MM.1S (cell line): ENCODE measurements around the gene CAGE1.

Experiments used
- DNase-seq: peaks from one replicate; pipeline ENCODE4 v3.0.0-alpha.2; 2015
- H2AFZ ChIP-seq: fragments of 300-600 bp; sonication (generic); 2 replicates; pipeline ENCODE4 v1.6.0; 2016; ENCODE audit warnings: antibody characterized with exemption, low read length
- H3F3A ChIP-seq: fragments of 300-600 bp; sonication (generic); 2 replicates; pipeline ENCODE4 v1.6.1; 2016; ENCODE audit warnings: mild to moderate bottlenecking, antibody characterized with exemption, low read length, moderate library complexity, mixed read lengths; ENCODE audit not compliant: insufficient read depth
- H3K27ac ChIP-seq: fragments of 300-600 bp; sonication (generic); 2 replicates; pipeline ENCODE4 v1.5.1; 2016; ENCODE audit warnings: mild to moderate bottlenecking, low read length
- H3K27me3 ChIP-seq: fragments of 300-600 bp; sonication (generic); replicated peaks from 2 replicates; pipeline ENCODE4 v1.6.0; 2016; ENCODE audit warnings: low read length; ENCODE audit not compliant: insufficient read depth
- H3K36me3 ChIP-seq: fragments of 300-600 bp; sonication (generic); replicated peaks from 2 replicates; pipeline ENCODE4 v1.6.1; 2016; ENCODE audit warnings: mild to moderate bottlenecking, low read length, mixed read lengths; ENCODE audit not compliant: insufficient read depth
- H3K4me1 ChIP-seq: fragments of 300-600 bp; sonication (generic); 2 replicates; pipeline ENCODE4 v1.6.1; 2016; ENCODE audit warnings: low read length, mixed read lengths
- H3K4me2 ChIP-seq: fragments of 300-600 bp; sonication (generic); 2 replicates; pipeline ENCODE4 v1.6.0; 2016; ENCODE audit warnings: low read depth, low read length
- H3K4me3 ChIP-seq: fragments of 300-600 bp; sonication (generic); 2 replicates; pipeline ENCODE4 v1.5.1; 2016; ENCODE audit warnings: low read length, mixed read lengths
- H3K79me2 ChIP-seq: fragments of 300-600 bp; sonication (generic); 2 replicates; pipeline ENCODE4 v1.6.1; 2016; ENCODE audit warnings: mixed run types, low read length, mixed read lengths
- H3K9ac ChIP-seq: fragments of 300-600 bp; sonication (generic); 2 replicates; pipeline ENCODE4 v1.6.1; 2016; ENCODE audit warnings: low read length, mixed read lengths
- H3K9me2 ChIP-seq: fragments of 300-600 bp; sonication (generic); replicated peaks from 2 replicates; pipeline ENCODE4 v1.6.1; 2016; ENCODE audit warnings: mild to moderate bottlenecking, low read length, mixed read lengths; ENCODE audit not compliant: insufficient read depth
- H3K9me3 ChIP-seq: fragments of 300-600 bp; sonication (generic); replicated peaks from 2 replicates; pipeline ENCODE4 v1.6.1; 2016; ENCODE audit warnings: mild to moderate bottlenecking, low read length, mixed read lengths; ENCODE audit not compliant: insufficient read depth
- H4K20me1 ChIP-seq: fragments of 300-600 bp; sonication (generic); 2 replicates; pipeline ENCODE4 v1.6.1; 2016; ENCODE audit warnings: mild to moderate bottlenecking, low read length, moderate library complexity, mixed read lengths; ENCODE audit not compliant: insufficient read depth
- CTCF ChIP-seq: fragments of 300-600 bp; sonication (generic); IDR thresholded peaks from 2 replicates; pipeline ENCODE4 v1.5.1; 2016; ENCODE audit warnings: antibody characterized with exemption, low read length, mixed read lengths
- EZH2 ChIP-seq: fragments of 300-600 bp; sonication (generic); optimal IDR thresholded peaks from 2 replicates; pipeline ENCODE3; 2017; ENCODE audit warnings: low read depth, mild to moderate bottlenecking, antibody characterized with exemption, low read length, mixed read lengths
- EZH2phosphoT487 ChIP-seq: fragments of 300-600 bp; sonication (generic); IDR thresholded peaks from 2 replicates; pipeline ENCODE4 v1.6.1; 2018; ENCODE audit warnings: antibody characterized with exemption, low read length

CAGE1 gene

DNA sequence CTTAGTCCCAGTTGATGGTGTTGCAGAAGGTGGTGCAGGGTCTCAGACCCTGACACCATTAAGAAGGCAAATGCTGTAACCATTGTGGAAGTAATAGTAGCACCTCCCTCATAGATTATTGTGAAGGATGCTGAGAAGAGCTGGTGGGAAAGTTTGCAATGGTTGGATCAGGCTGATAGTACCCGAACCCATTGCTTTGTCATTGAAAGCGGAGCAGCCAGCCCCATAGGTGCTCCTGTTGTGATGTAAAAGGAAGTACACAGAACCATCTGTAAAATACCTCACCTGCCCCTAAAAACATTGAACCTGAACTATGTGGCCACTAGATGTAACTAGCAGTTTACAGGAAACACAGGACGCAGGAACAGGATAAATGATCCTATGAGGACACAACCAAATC, 31.5 kb upstream of the CAGE1 start:
- Histone ChIP-seq H4K20me1 (no peaks in the 10 kb centered on the region), H3K4me2 (no peak overlapping the region), H3K36me3 (peaks cover 4% of the 10 kb centered on the region), H2AFZ (no peak overlapping the region), H3K27ac (no peak overlapping the region), H3K9ac (no peak overlapping the region), H3F3A (no peaks in the 10 kb centered on the region), H3K4me1 (no peaks in the 10 kb centered on the region), H3K9me2 (no peaks in the 10 kb centered on the region), H3K79me2 (no peaks in the 10 kb centered on the region), H3K9me3 (no peaks in the 10 kb centered on the region), H3K4me3 (no peak overlapping the region), H3K27me3 (no peaks in the 10 kb centered on the region)
- no peak for TF ChIP-seq EZH2phosphoT487
- TF ChIP-seq EZH2 = no peak
- TF ChIP-seq CTCF = no peak
- no peak for DNase-seq

- Histone ChIP-seq H4K20me1 (no peaks in the 10 kb centered on the region), H3K9me3 (no peaks in the 10 kb centered on the region), H3K27ac (no peak overlapping the region), H3K4me2 (no peak overlapping the region), H3K27me3 (no peaks in the 10 kb centered on the region), H3K36me3 (peaks cover 7% of the 10 kb centered on the region), H3K4me3 (no peak overlapping the region), H2AFZ (no peak overlapping the region), H3K4me1 (no peaks in the 10 kb centered on the region), H3F3A (no peaks in the 10 kb centered on the region), H3K9me2 (no peaks in the 10 kb centered on the region), H3K79me2 (no peaks in the 10 kb centered on the region), H3K9ac (no peak overlapping the region)
- no peak for DNase-seq
- TF ChIP-seq EZH2 (no peak), CTCF (no peak), EZH2phosphoT487 (no peak)
Observed at GRCh38 chr6:7419065-7419464, 29.5 kb upstream of the CAGE1 start.

DNA sequence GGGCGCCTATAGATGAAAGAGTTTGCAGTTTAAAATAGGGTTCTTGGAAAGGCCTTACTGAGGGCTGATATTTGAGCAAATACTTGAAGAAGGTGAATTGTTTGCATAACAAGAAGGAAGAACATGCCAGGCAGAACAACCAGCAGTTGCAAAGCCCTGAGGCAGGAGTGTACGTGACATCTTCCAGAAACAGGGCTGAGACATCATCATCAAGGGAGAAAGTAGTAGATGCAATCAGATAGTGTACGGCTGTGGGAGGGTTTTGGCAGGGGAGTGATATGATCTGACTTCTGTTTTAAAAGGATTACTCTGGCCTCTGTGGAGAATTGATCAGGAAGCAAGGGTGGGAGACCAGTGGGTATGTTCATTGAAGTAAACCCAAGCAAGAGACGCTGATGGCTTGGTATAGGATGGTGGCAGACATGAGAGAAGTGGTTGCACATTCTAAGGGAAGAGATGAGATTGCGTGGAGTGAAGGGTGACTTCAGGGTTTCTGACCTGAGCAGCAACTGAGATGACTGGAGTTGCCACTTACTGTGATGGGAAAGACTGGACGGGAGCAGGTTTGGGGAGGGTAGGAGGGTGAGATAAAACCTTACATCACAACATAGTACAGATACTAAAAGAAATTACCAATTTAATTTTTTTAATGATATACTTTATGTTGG, 28.8 kb upstream of the CAGE1 start:
- Histone ChIP-seq H3K79me2 (no peaks in the 10 kb centered on the region), H4K20me1 (no peaks in the 10 kb centered on the region), H3K36me3 (peaks cover 7% of the 10 kb centered on the region), H3K4me2 (no peak overlapping the region), H3K4me1 (no peaks in the 10 kb centered on the region), H3K27me3 (no peaks in the 10 kb centered on the region), H3K4me3 (no peak overlapping the region), H3K9me3 (no peaks in the 10 kb centered on the region), H2AFZ (no peak overlapping the region), H3K9me2 (no peaks in the 10 kb centered on the region), H3F3A (no peaks in the 10 kb centered on the region), H3K9ac (no peak overlapping the region), H3K27ac (no peak overlapping the region)
- TF ChIP-seq EZH2phosphoT487 (no peak), CTCF (no peak), EZH2 (no peak)
- DNase-seq = no peak
